SK-N-SH (cell line): ENCODE results near the gene EEFSEC.

ENCODE experiments used
- CTCF ChIP-seq: fragments of 200-600 bp; sonication (generic); IDR thresholded peaks from 2 replicates; pipeline ENCODE4 v1.6.1; 2017; ENCODE audit warnings: antibody characterized with exemption, mild to moderate bottlenecking, moderate library complexity
- EP300 ChIP-seq, 2 experiments: IDR thresholded peaks; 2 replicates each; pipeline versions ENCODE4 v1.4.0 to v1.6.1; 2012; ENCODE audit warnings: borderline replicate concordance in 1 of 2, low read depth in 1 of 2, low read length in 1 of 2
- FOXM1 ChIP-seq: IDR thresholded peaks from 2 replicates; pipeline ENCODE4 v1.4.0; 2012; ENCODE audit warnings: low read depth, mild to moderate bottlenecking
- IRF3 ChIP-seq: fragments of 150-350 bp; IDR thresholded peaks from 2 replicates; pipeline ENCODE4 v1.6.1; 2016; ENCODE audit warnings: mild to moderate bottlenecking, low read depth, low read length
- NFIC ChIP-seq: IDR thresholded peaks from 2 replicates; pipeline ENCODE4 v1.4.0; 2012; ENCODE audit warnings: borderline replicate concordance
- PBX3 ChIP-seq: IDR thresholded peaks from 2 replicates; pipeline ENCODE4; 2012
- POLR2AphosphoS5 ChIP-seq: IDR thresholded peaks from 2 replicates; pipeline ENCODE4 v1.6.1; 2012; ENCODE audit warnings: low read depth, low read length
- RAD21 ChIP-seq: IDR thresholded peaks from 2 replicates; pipeline ENCODE4 v1.6.1; 2012; ENCODE audit warnings: mild to moderate bottlenecking, low read length
- REST ChIP-seq: IDR thresholded peaks from 2 replicates; pipeline ENCODE4 v1.6.1; 2012; ENCODE audit warnings: mild to moderate bottlenecking, low read depth, low read length, moderate library complexity
- SMC3 ChIP-seq: IDR thresholded peaks from 2 replicates; pipeline ENCODE4 v1.6.1; 2012; ENCODE audit warnings: low read depth, low read length, improper control_type of control experiment
- TCF12 ChIP-seq: IDR thresholded peaks from 2 replicates; pipeline ENCODE4 v1.4.0; 2012
- USF2 ChIP-seq: fragments of 150-350 bp; IDR thresholded peaks from 2 replicates; pipeline ENCODE4 v1.6.1; 2017; ENCODE audit warnings: antibody characterized with exemption, low read length, low read depth, borderline replicate concordance
- YY1 ChIP-seq: IDR thresholded peaks from 2 replicates; pipeline ENCODE4 v1.4.0; 2012; ENCODE audit warnings: low read depth, mild to moderate bottlenecking

- TF ChIP-seq TCF12 (no peak), POLR2AphosphoS5 (no peak), CTCF (no peak), FOXM1 (no peak), PBX3 (no peak), EP300 (IDR thresholded peaks at IDR 0.05; ENCODE audit: borderline replicate concordance in 1 of 2, low read depth in 1 of 2, low read length in 1 of 2) (no peak), IRF3 (no peak), NFIC (no peak), REST (no peak), RAD21 (no peak), USF2 (no peak), SMC3 (no peak), YY1 (no peak)
Observed at GRCh38 chr3:128432971-128433836, 279.9 kb downstream of the EEFSEC start.
